Thyroid gland (tissue), 4 donors: ENCODE results near the gene FANCC. TPM values are rescaled to one million over a fixed set of nuclear protein-coding genes. Genes with fewer than 3 reads are reported as not detected.

Source experiments
- DNase-seq, 2 donors: peaks; one replicate each; pipeline ENCODE4 v3.0.0-alpha.2; 2019
- H3K27ac ChIP-seq, 3 donors: fragments of 200-600 bp; sonication (generic); 1 replicate in 2 of 3; 2 replicates in 1 of 3; pipeline ENCODE4 v1.5.1; 2016 to 2019; ENCODE audit warnings: mild to moderate bottlenecking in 1 of 3, moderate library complexity in 1 of 3
- H3K27me3 ChIP-seq: fragments of 200-600 bp; sonication (generic); one replicate; pipeline ENCODE4 v1.5.1; 2019
- H3K36me3 ChIP-seq, 2 donors: fragments of 200-600 bp; sonication (generic); one replicate each; pipeline ENCODE4 v1.5.1; 2016 to 2019
- H3K4me1 ChIP-seq, 2 donors: fragments of 200-600 bp; sonication (generic); one replicate each; pipeline ENCODE4 v1.5.1; 2017 to 2019
- H3K4me3 ChIP-seq, 3 donors: fragments of 200-600 bp; sonication (generic); replicated peaks in 1 of 3; 1 replicate in 2 of 3; 2 replicates in 1 of 3; pipeline ENCODE4 v1.5.1; 2016; ENCODE audit warnings: mild to moderate bottlenecking in 1 of 3
- H3K9me3 ChIP-seq: fragments of 200-600 bp; sonication (generic); one replicate; pipeline ENCODE4 v1.5.1; 2017
- POLR2A ChIP-seq, 2 donors: fragments of 450-650 bp; IDR thresholded peaks; one replicate each; pipeline ENCODE4 v1.6.1; 2017; ENCODE audit warnings: antibody characterized with exemption in 2 of 2, mild to moderate bottlenecking in 2 of 2, moderate library complexity in 1 of 2
- WGBS, 2 donors: methylation state at CpG; one replicate each; pipeline ENCODE4 v1.1.5; 2017; 5-methylcytosine and 5-hydroxymethylcytosine counted together
- intact Hi-C: fragments of 100-400 bp; cut with DNase I; formaldehyde crosslinking; loops from one replicate; pipeline ENCODE4 v1.15.1; 2023
- total RNA-seq, 4 donors: library from RNA; depleted of rRNA; stranded (reverse); fragments of >200 nt; gene quantifications; one replicate each; pipeline ENCODE4 v1.2.3, GENCODE V29; 2016
- TF ChIP-seq, protein P1 (sequence below), 6 experiments: fragments of 200-600 bp in 3 of 6; fragments of 450-650 bp in 3 of 6; sonication (generic) in 3 of 6; IDR thresholded peaks; one replicate each; pipeline ENCODE4 v1.5.1; 2016 to 2019; ENCODE audit warnings: antibody characterized with exemption in 6 of 6, mild to moderate bottlenecking in 2 of 6, inconsistent platforms in 1 of 6, moderate library complexity in 1 of 6

The FANCC gene
- total RNA-seq, 4 donors from 2014 or later: 13.9 to 15.0 (median 14.2) TPM

- Histone ChIP-seq H3K36me3 (no peaks in the 10 kb centered on the region), H3K4me1 (peaks cover 40 to 43% of the 10 kb centered on the region in 2 donors)
Measured at GRCh38 chr9:95105519-95106287, 211.8 kb downstream of the FANCC start.

GRCh38 chr9:95104980-95105379 lies 212.5 kb downstream of the FANCC start:
- Histone ChIP-seq H3K4me1 (peaks cover 46 to 50% of the 10 kb centered on the region in 2 donors), H3K27me3 (no peaks in the 10 kb centered on the region), H3K36me3 (no peaks in the 10 kb centered on the region), H3K9me3 (no peaks in the 10 kb centered on the region), H3K4me3 (no peak overlapping the region), H3K27ac (no peak overlapping the region)
- intact Hi-C loops: no loop called here
- WGBS, 2 donors: 84 to 94% methylated on average over 12 of the region's 12 CpGs
- TF ChIP-seq POLR2A (IDR thresholded peaks at IDR 0.05): no peak
- TF ChIP-seq, protein P1, sequence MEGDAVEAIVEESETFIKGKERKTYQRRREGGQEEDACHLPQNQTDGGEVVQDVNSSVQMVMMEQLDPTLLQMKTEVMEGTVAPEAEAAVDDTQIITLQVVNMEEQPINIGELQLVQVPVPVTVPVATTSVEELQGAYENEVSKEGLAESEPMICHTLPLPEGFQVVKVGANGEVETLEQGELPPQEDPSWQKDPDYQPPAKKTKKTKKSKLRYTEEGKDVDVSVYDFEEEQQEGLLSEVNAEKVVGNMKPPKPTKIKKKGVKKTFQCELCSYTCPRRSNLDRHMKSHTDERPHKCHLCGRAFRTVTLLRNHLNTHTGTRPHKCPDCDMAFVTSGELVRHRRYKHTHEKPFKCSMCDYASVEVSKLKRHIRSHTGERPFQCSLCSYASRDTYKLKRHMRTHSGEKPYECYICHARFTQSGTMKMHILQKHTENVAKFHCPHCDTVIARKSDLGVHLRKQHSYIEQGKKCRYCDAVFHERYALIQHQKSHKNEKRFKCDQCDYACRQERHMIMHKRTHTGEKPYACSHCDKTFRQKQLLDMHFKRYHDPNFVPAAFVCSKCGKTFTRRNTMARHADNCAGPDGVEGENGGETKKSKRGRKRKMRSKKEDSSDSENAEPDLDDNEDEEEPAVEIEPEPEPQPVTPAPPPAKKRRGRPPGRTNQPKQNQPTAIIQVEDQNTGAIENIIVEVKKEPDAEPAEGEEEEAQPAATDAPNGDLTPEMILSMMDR (IDR thresholded peaks at IDR 0.05): no peak
- no peak for DNase-seq

More at GRCh38 chr9:95105519-95106287, 211.8 kb downstream of the FANCC start:
- no peaks in the 10 kb centered on the region for H3K27me3 ChIP-seq
- no peaks in the 10 kb centered on the region for H3K9me3 ChIP-seq
- intact Hi-C loops: no loop called here
- DNase-seq: no peak
- H3K27ac ChIP-seq: peak overlapping the region in 1 of 3 donors; percentile 92
- no peak for TF ChIP-seq POLR2A (IDR thresholded peaks at IDR 0.05)
- TF ChIP-seq, protein P1 (IDR thresholded peaks at IDR 0.05): no peak
- WGBS, 2 donors: 91 to 92% methylated on average over 13 of the region's 13 CpGs
- no peak overlapping the region for H3K4me3 ChIP-seq

DNA sequence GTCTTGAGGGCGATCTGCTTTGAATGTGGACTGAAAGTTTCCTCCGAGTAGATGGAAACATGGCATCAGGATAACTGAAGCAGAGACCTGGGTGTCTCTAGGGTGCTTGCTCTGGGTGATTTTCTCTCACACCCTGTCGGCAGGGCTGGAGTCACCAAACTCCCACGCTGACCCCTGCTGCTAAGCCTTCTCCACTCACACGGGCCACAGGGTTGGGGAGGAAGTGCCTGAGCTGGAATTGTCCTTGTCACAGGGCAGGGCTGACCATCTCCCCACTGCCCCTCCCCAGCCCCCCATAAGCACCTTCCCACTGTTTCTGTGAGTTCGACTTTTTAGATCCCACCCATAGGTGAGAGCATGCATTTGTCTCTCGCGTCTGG lies 212.9 kb downstream of the FANCC start:
- DNase-seq: no peak
- TF ChIP-seq, protein P1 (IDR thresholded peaks at IDR 0.05): no peak
- TF ChIP-seq POLR2A (IDR thresholded peaks at IDR 0.05): no peak
- H3K9me3 ChIP-seq: no peaks in the 10 kb centered on the region
- peaks cover 50 to 54% of the 10 kb centered on the region in 2 donors for H3K4me1 ChIP-seq
- no peak overlapping the region for H3K27ac ChIP-seq
- no peaks in the 10 kb centered on the region for H3K36me3 ChIP-seq
- intact Hi-C loops: no loop called here
- H3K27me3 ChIP-seq: no peaks in the 10 kb centered on the region
- 85 to 91% methylated on average over 8 of the region's 8 CpGs for WGBS, 2 donors
- no peak overlapping the region for H3K4me3 ChIP-seq

GRCh38 chr9:95103871-95104580 lies 213.5 kb downstream of the FANCC start:
- 81 to 88% methylated on average over 12 to 20 of the region's 20 CpGs for WGBS, 2 donors
- Histone ChIP-seq H3K36me3 (no peaks in the 10 kb centered on the region), H3K9me3 (no peaks in the 10 kb centered on the region), H3K4me1 (peaks cover 55 to 60% of the 10 kb centered on the region in 2 donors), H3K4me3 (no peak overlapping the region), H3K27ac (peak overlapping the region in 1 of 3 donors; percentile 94), H3K27me3 (no peaks in the 10 kb centered on the region)
- DNase-seq: no peak
- no peak for TF ChIP-seq POLR2A (IDR thresholded peaks at IDR 0.05)
- TF ChIP-seq, protein P1 (IDR thresholded peaks at IDR 0.05): no peak
- intact Hi-C loops: no loop called here
